Measurements from ENCODE around the gene CMTM7.

Gene CMTM7
- long read RNA-seq, transcript CMTM7-202 (4 exons, 1,214 nt), result minor isoform, 7 of 165 reads
- long read RNA-seq, transcript CMTM7-201 (5 exons, 2,038 nt), result major isoform, 120 of 165 reads
- long read RNA-seq, partial matches to known transcripts, result 5 of 165 reads
- long read RNA-seq, other reads (novel, unspliced or antisense), result 31 of 165 reads

- TF ChIP-seq POLR2AphosphoS5 (IDR thresholded peaks at IDR 0.05; ENCODE audit: low read depth), result peak; percentile 28
- no peak for TF ChIP-seq CTCF (IDR thresholded peaks at IDR 0.05; ENCODE audit: insufficient read depth, low read length)
- H3K27me3 ChIP-seq (ENCODE audit: insufficient read depth, poor library complexity, severe bottlenecking), result no peaks in the 10 kb centered on the region
- H3K4me3 ChIP-seq (replicated peaks; ENCODE audit: insufficient read depth, low read length), result peak within 1 kb of the TSS; percentile 82
- peak in 1 of 2 experiments; percentile 78 for DNase-seq (ENCODE audit: low read depth in 1 of 2, low spot score in 1 of 2)
- peak within 1 kb of the TSS; percentile 92 for H3K27ac ChIP-seq (replicated peaks)
These were observed at the start of gene CMTM7 for GRCh38 chr3:32391643-32392535. TSS of gene CMTM7 (plus strand) at chr3:32391853. CDS start at chr3:32391907, 54 bp downstream.

- Histone ChIP-seq H3K27ac (replicated peaks) (no peak overlapping the region), H3K4me3 (replicated peaks; ENCODE audit: insufficient read depth, low read length) (no peak overlapping the region), H3K27me3 (ENCODE audit: insufficient read depth, poor library complexity, severe bottlenecking) (no peaks in the 10 kb centered on the region)
- DNase-seq (ENCODE audit: low read depth in 1 of 2, low spot score in 1 of 2), result no peak
- TF ChIP-seq REST (IDR thresholded peaks at IDR 0.05; ENCODE audit: insufficient replicate concordance, low read depth), result no peak
- TF ChIP-seq GABPA (IDR thresholded peaks at IDR 0.05; ENCODE audit: low read depth), result no peak
- no peak for TF ChIP-seq POLR2AphosphoS5 (IDR thresholded peaks at IDR 0.05; ENCODE audit: low read depth)
- TF ChIP-seq SPI1 (IDR thresholded peaks at IDR 0.05; ENCODE audit: borderline replicate concordance, low read depth), result no peak
- no peak for TF ChIP-seq CTCF (IDR thresholded peaks at IDR 0.05; ENCODE audit: insufficient read depth, low read length)
These were observed 44.1 kb upstream of the CMTM7 start for GRCh38 chr3:32347343-32348125.

- Histone ChIP-seq H3K27ac (replicated peaks) (no peak overlapping the region), H3K27me3 (ENCODE audit: insufficient read depth, poor library complexity, severe bottlenecking) (no peaks in the 10 kb centered on the region), H3K4me3 (replicated peaks; ENCODE audit: insufficient read depth, low read length) (no peak overlapping the region)
- no peak for TF ChIP-seq REST (IDR thresholded peaks at IDR 0.05; ENCODE audit: insufficient replicate concordance, low read depth)
- TF ChIP-seq SPI1 (IDR thresholded peaks at IDR 0.05; ENCODE audit: borderline replicate concordance, low read depth), result no peak
- TF ChIP-seq GABPA (IDR thresholded peaks at IDR 0.05; ENCODE audit: low read depth), result no peak
- TF ChIP-seq CTCF (IDR thresholded peaks at IDR 0.05; ENCODE audit: insufficient read depth, low read length), result no peak
- TF ChIP-seq POLR2AphosphoS5 (IDR thresholded peaks at IDR 0.05; ENCODE audit: low read depth), result no peak
- DNase-seq (ENCODE audit: low read depth in 1 of 2, low spot score in 1 of 2), result no peak
These were observed 42.5 kb upstream of the CMTM7 start for GRCh38 chr3:32349184-32349583.
